ENCODE results near the gene PTPN9. TPM values are rescaled to one million over a fixed set of nuclear protein-coding genes. Genes with fewer than 3 reads are reported as not detected.

PTPN9 gene
- total and polyA plus RNA-seq, 10 of the 15 experiments (the other 5 are each of a cell fraction or from before 2014, with no cell fraction given): 7.8 to 29.1 (median 18.5) TPM

GRCh38 chr15:75455424-75455981, 123.6 kb downstream of the PTPN9 start:
- RAD21 ChIA-PET (ENCODE audit: unreplicated experiment): interaction anchor here (0.7 to 7.3 kb wide), 9 partner anchors 19 to 283 kb away, joined by 3 to 113 read pairs (median 9); partner anchors contain the start of genes IMP3, MAN2C1, PTPN9 and SNUPN
- Histone ChIP-seq H3K4me1 (ENCODE audit: control insufficient read depth, insufficient read depth, low read length) (peaks cover 5% of the 10 kb centered on the region), H3K27me3 (replicated peaks in 1 of 2; ENCODE audit: control insufficient read depth in 2 of 2, insufficient read depth in 2 of 2, low read length in 1 of 2) (no peaks in the 10 kb centered on the region), H4K20me1 (ENCODE audit: control insufficient read depth, insufficient read depth) (no peaks in the 10 kb centered on the region; the same call in 1 of the 2 replicates), H3K9me3 (replicated peaks; ENCODE audit: control insufficient read depth, insufficient read depth, low read length) (no peaks in the 10 kb centered on the region), H3K36me3 (ENCODE audit: control insufficient read depth in 2 of 2, insufficient read depth in 2 of 2, low read length in 1 of 2) (no peaks in the 10 kb centered on the region), H3K9ac (ENCODE audit: control insufficient read depth, insufficient read depth, low read length) (peak overlapping the region; percentile 89), H3K4me2 (ENCODE audit: control insufficient read depth, insufficient read depth) (peak overlapping the region; percentile 91), H3K79me2 (ENCODE audit: control insufficient read depth, insufficient read depth, low read length) (peaks cover 20% of the 10 kb centered on the region), H3K4me3 (peak overlapping the region; percentile 76), H3K27ac (ENCODE audit: control insufficient read depth, insufficient read depth) (peak overlapping the region; percentile 79), H2AFZ (ENCODE audit: control insufficient read depth, low read depth, low read length) (peak overlapping the region; percentile 98)
- peak; percentile 61 for FAIRE-seq
- in situ Hi-C loops (cut with MboI) (loop anchor here (5.0 kb wide), 1 partner anchor 167 kb away; no protein-coding TSS in a partner anchor), intact Hi-C loops (cut with micrococcal nuclease; ENCODE audit: unreplicated experiment) (loop anchor here (2.0 kb wide), 1 partner anchor 185 kb away; the partner anchor contains the start of gene IMP3)
- CTCF ChIA-PET: interaction anchor here (0.8 to 6.1 kb wide), 6 partner anchors 14 to 192 kb away, joined by 3 to 63 read pairs (median 5); partner anchors contain the start of genes IMP3, MAN2C1 and SNX33
- peak; percentile 24 for ATAC-seq
- DNase-seq (ENCODE audit: low read depth, low spot score): peak; percentile 24
- WGBS (ENCODE audit: insufficient coverage, insufficient replicate concordance, low lambda C conversion rate, missing lambda C conversion rate): 0% methylated on average over 40 of the region's 48 CpGs
- SMC1A ChIA-PET (ENCODE audit: uncharacterized antibody, unreplicated experiment): interaction anchor here (0.7 to 3.1 kb wide), 6 partner anchors 53 to 412 kb away, joined by 3 to 15 read pairs (median 4); partner anchors contain the start of genes IMP3 and MAN2C1
- POLR2A ChIA-PET: interaction anchor here (0.5 to 7.2 kb wide), 13 partner anchors 12 to 604 kb away, joined by 3 to 110 read pairs (median 4); partner anchors contain the start of genes IMP3, MAN2C1, PTPN9 and SNUPN
- BruUV-seq (replicated peaks): no TSS peak
- TF ChIP-seq TARDBP (IDR thresholded peaks at IDR 0.05; ENCODE audit: borderline replicate concordance) (no peak), PBX3 (IDR thresholded peaks at IDR 0.05; ENCODE audit: insufficient replicate concordance, low read depth, low read length) (peak; percentile 76), TCF3 (IDR thresholded peaks at IDR 0.05; ENCODE audit: borderline replicate concordance, insufficient read depth, low read depth, low read length) (no peak), NKRF (conservative IDR thresholded peaks at IDR 0.05) (peak; percentile 79), EED (IDR thresholded peaks at IDR 0.05; ENCODE audit: low read depth) (no peak), NFYB (IDR thresholded peaks at IDR 0.05; ENCODE audit: insufficient read depth, low read depth, low read length) (peak; percentile 87), MTA2 (IDR thresholded peaks at IDR 0.05; ENCODE audit: low read depth) (no peak), IRF3 (IDR thresholded peaks at IDR 0.05) (no peak), STAT3 (IDR thresholded peaks at IDR 0.05; ENCODE audit: low read depth, low read length) (no peak)
- TF ChIP-seq, protein P1, sequence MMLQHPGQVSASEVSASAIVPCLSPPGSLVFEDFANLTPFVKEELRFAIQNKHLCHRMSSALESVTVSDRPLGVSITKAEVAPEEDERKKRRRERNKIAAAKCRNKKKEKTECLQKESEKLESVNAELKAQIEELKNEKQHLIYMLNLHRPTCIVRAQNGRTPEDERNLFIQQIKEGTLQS (IDR thresholded peaks at IDR 0.05; ENCODE audit: borderline replicate concordance, extremely low read depth, low read depth, low read length): no peak
- TF ChIP-seq, protein P2, sequence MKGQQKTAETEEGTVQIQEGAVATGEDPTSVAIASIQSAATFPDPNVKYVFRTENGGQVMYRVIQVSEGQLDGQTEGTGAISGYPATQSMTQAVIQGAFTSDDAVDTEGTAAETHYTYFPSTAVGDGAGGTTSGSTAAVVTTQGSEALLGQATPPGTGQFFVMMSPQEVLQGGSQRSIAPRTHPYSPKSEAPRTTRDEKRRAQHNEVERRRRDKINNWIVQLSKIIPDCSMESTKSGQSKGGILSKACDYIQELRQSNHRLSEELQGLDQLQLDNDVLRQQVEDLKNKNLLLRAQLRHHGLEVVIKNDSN (IDR thresholded peaks at IDR 0.05; ENCODE audit: borderline replicate concordance, extremely low read length, insufficient read depth, low read depth, low read length): no peak
- TF ChIP-seq, protein P3, sequence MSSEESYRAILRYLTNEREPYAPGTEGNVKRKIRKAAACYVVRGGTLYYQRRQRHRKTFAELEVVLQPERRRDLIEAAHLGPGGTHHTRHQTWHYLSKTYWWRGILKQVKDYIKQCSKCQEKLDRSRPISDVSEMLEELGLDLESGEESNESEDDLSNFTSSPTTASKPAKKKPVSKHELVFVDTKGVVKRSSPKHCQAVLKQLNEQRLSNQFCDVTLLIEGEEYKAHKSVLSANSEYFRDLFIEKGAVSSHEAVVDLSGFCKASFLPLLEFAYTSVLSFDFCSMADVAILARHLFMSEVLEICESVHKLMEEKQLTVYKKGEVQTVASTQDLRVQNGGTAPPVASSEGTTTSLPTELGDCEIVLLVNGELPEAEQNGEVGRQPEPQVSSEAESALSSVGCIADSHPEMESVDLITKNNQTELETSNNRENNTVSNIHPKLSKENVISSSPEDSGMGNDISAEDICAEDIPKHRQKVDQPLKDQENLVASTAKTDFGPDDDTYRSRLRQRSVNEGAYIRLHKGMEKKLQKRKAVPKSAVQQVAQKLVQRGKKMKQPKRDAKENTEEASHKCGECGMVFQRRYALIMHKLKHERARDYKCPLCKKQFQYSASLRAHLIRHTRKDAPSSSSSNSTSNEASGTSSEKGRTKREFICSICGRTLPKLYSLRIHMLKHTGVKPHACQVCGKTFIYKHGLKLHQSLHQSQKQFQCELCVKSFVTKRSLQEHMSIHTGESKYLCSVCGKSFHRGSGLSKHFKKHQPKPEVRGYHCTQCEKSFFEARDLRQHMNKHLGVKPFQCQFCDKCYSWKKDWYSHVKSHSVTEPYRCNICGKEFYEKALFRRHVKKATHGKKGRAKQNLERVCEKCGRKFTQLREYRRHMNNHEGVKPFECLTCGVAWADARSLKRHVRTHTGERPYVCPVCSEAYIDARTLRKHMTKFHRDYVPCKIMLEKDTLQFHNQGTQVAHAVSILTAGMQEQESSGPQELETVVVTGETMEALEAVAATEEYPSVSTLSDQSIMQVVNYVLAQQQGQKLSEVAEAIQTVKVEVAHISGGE (CRISPR knock-in tag; IDR thresholded peaks at IDR 0.05): no peak
